NCI-H69 (cell line): ENCODE measurements around the gene AMN1.

Experiments used
- DNase-seq: peaks from one replicate; lab custom pipeline; 2025; lab: John Stamatoyannopoulos, UW

AMN1 gene

DNA sequence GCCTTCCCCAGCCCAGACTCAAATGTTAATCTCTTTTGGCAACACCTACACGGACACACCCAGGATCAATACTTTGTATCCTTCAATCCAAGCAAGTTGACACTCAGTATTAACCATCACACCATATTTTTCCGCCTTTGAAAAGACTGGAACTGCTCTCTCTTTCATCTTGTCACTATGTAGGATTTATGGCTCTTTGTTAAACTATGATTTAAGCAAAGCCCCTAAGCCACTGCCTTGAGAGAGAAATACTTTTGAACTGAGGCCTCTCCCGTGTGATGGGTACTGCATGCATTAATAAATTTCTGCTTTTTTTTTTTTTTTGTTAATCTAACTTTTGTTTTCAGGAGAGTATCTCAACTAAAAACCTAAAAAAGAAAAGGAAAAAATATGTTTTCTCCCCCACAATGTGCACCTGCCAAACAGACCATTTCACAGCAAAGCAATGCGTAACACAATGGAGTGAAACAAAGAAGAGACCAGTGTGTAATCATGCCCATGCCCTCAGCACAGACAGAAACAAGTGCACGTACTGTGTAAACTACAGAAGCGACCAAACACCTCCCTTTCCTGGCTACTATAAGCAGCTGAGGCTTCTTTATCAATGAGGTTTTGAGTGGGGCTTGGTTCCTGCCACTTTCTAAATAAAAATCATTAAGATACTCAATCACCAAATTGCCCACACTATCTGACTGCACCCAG is 97.6 kb downstream of the AMN1 start:
- DNase-seq: no peak

DNA sequence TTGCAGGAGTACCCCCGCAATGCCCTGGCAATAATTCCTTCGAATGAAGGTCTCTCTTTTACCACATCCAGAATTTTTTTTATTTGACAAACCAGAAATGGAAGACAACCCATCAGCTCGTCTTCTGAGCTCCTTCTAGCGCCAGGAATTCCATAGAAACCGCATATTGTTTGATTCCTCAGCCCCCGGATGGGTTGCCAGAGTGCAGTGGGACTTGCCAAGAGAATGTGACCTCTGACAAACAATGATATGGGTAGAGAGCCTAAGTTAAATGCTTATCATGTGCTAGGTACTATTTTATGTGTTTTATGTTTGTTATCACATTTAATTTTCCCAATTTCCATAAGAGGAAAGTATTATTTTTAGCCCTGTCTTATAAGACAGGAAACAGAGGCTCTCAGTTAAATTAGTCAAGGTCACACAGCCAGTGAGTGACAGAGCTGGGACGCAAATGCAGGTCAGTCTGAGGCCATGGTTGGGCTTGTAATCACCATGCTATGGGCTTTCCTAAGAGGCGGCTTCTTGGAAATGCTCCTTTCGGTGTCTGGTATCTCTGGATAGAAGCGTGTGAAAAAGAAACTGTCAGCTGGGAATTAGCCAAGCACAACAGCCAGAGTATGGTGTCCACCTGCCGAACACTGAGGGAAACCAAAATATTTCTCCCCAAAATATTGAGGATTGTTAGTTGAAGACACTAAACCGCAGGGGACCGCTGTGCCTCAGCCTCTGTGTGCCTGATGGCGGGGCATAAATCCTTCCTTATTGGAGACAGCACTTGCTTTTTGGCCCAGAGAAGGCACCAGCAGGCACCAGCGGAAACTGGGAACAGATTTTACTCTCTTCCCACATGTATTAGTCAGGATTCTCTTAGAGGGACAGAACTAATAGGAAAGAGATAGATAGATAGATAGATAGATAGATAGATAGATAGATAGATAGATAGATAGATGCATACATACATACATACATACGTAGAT is 98.8 kb downstream of the AMN1 start:
- DNase-seq: no peak

GRCh38 chr12:31627456-31628054 is 101.3 kb downstream of the AMN1 start:
- DNase-seq: no peak

GRCh38 chr12:31626270-31626995 is 102.4 kb downstream of the AMN1 start:
- DNase-seq: no peak

GRCh38 chr12:31622038-31622437 is 106.8 kb downstream of the AMN1 start:
- DNase-seq: no peak
